ENCODE results near the gene LTK. TPM values are rescaled to one million over a fixed set of nuclear protein-coding genes. Genes with fewer than 3 reads are reported as not detected.

Gene LTK
- polyA plus RNA-seq, 1 donor (not counting 4 experiments of a cell fraction or from before 2014, with no cell fraction given), result not detected

- H3K9me3 ChIP-seq (ENCODE audit: control insufficient read depth, low read depth, low read length), result no peaks in the 10 kb centered on the region
- FAIRE-seq, result no peak
- no peak overlapping the region for H3K9ac ChIP-seq (ENCODE audit: control insufficient read depth, extremely low read depth, insufficient read depth, low read length)
- H3K27ac ChIP-seq (ENCODE audit: control insufficient read depth, insufficient read depth, low read length), result no peak overlapping the region
- no peaks in the 10 kb centered on the region for H3K9me1 ChIP-seq (ENCODE audit: control insufficient read depth, extremely low read depth, insufficient read depth, low read length)
- TF ChIP-seq, protein P1, sequence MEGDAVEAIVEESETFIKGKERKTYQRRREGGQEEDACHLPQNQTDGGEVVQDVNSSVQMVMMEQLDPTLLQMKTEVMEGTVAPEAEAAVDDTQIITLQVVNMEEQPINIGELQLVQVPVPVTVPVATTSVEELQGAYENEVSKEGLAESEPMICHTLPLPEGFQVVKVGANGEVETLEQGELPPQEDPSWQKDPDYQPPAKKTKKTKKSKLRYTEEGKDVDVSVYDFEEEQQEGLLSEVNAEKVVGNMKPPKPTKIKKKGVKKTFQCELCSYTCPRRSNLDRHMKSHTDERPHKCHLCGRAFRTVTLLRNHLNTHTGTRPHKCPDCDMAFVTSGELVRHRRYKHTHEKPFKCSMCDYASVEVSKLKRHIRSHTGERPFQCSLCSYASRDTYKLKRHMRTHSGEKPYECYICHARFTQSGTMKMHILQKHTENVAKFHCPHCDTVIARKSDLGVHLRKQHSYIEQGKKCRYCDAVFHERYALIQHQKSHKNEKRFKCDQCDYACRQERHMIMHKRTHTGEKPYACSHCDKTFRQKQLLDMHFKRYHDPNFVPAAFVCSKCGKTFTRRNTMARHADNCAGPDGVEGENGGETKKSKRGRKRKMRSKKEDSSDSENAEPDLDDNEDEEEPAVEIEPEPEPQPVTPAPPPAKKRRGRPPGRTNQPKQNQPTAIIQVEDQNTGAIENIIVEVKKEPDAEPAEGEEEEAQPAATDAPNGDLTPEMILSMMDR (optimal IDR thresholded peaks at IDR 0.05 in 1 of 3, IDR thresholded peaks at IDR 0.05 in 1 of 3, conservative IDR thresholded peaks at IDR 0.05 in 1 of 3; ENCODE audit: extremely low read depth in 1 of 3, insufficient read depth in 2 of 3, low read length in 3 of 3), result no peak
- TF ChIP-seq EZH2 (IDR thresholded peaks at IDR 0.05; ENCODE audit: low read length), result no peak
- no peak overlapping the region for H3K4me2 ChIP-seq (ENCODE audit: control insufficient read depth, extremely low read depth, insufficient read depth, low read depth, low read length)
- no peaks in the 10 kb centered on the region for H3K36me3 ChIP-seq (ENCODE audit: control insufficient read depth in 2 of 2, extremely low read depth in 1 of 2, insufficient read depth in 2 of 2, low read length in 2 of 2)
- no peak for DNase-seq (ENCODE audit: low read depth, low spot score)
- H3K4me1 ChIP-seq (ENCODE audit: control insufficient read depth, extremely low read depth, insufficient read depth, low read length), result peaks cover 10% of the 10 kb centered on the region
- no peaks in the 10 kb centered on the region for H3K79me2 ChIP-seq (ENCODE audit: control insufficient read depth, insufficient read depth, low read length)
- dilution Hi-C loops (cut with MboI; ENCODE audit: extremely low pct_ligation_motif_present, low sequenced_read_pairs), result no loop called here
- H2AFZ ChIP-seq (ENCODE audit: control insufficient read depth, low read length), result no peak overlapping the region
- H3K27me3 ChIP-seq (ENCODE audit: control insufficient read depth, extremely low read depth, insufficient read depth, low read length), result no peaks in the 10 kb centered on the region
- H4K20me1 ChIP-seq (ENCODE audit: control insufficient read depth, extremely low read depth, insufficient read depth, low read length), result no peaks in the 10 kb centered on the region
- no peak overlapping the region for H3K4me3 ChIP-seq (ENCODE audit: control insufficient read depth in 2 of 3, extremely low read depth in 1 of 3, insufficient read depth in 2 of 3, low read depth in 1 of 3, low read length in 3 of 3)
Measured at GRCh38 chr15:41554915-41555314, 41.3 kb upstream of the LTK start.

- Histone ChIP-seq H3K4me2 (ENCODE audit: control insufficient read depth, extremely low read depth, insufficient read depth, low read depth, low read length) (no peak overlapping the region), H3K36me3 (ENCODE audit: control insufficient read depth in 2 of 2, extremely low read depth in 1 of 2, insufficient read depth in 2 of 2, low read length in 2 of 2) (no peaks in the 10 kb centered on the region), H3K27me3 (ENCODE audit: control insufficient read depth, extremely low read depth, insufficient read depth, low read length) (no peaks in the 10 kb centered on the region), H3K9ac (ENCODE audit: control insufficient read depth, extremely low read depth, insufficient read depth, low read length) (no peak overlapping the region), H3K9me3 (ENCODE audit: control insufficient read depth, low read depth, low read length) (no peaks in the 10 kb centered on the region), H2AFZ (ENCODE audit: control insufficient read depth, low read length) (no peak overlapping the region), H3K4me1 (ENCODE audit: control insufficient read depth, extremely low read depth, insufficient read depth, low read length) (peaks cover 9% of the 10 kb centered on the region), H3K4me3 (ENCODE audit: control insufficient read depth in 2 of 3, extremely low read depth in 1 of 3, insufficient read depth in 2 of 3, low read depth in 1 of 3, low read length in 3 of 3) (no peak overlapping the region), H4K20me1 (ENCODE audit: control insufficient read depth, extremely low read depth, insufficient read depth, low read length) (no peaks in the 10 kb centered on the region), H3K27ac (ENCODE audit: control insufficient read depth, insufficient read depth, low read length) (no peak overlapping the region), H3K9me1 (ENCODE audit: control insufficient read depth, extremely low read depth, insufficient read depth, low read length) (no peaks in the 10 kb centered on the region), H3K79me2 (ENCODE audit: control insufficient read depth, insufficient read depth, low read length) (no peaks in the 10 kb centered on the region)
- TF ChIP-seq, protein P1 (optimal IDR thresholded peaks at IDR 0.05 in 1 of 3, IDR thresholded peaks at IDR 0.05 in 1 of 3, conservative IDR thresholded peaks at IDR 0.05 in 1 of 3; ENCODE audit: extremely low read depth in 1 of 3, insufficient read depth in 2 of 3, low read length in 3 of 3), result no peak
- no peak for TF ChIP-seq EZH2 (IDR thresholded peaks at IDR 0.05; ENCODE audit: low read length)
- DNase-seq (ENCODE audit: low read depth, low spot score) (no peak), FAIRE-seq (no peak)
- dilution Hi-C loops (cut with MboI; ENCODE audit: extremely low pct_ligation_motif_present, low sequenced_read_pairs), result no loop called here
Measured at GRCh38 chr15:41554343-41554742, 40.7 kb upstream of the LTK start.
